GM12878 (cell line): ENCODE results near the gene PALD1. TPM values are rescaled to one million over a fixed set of nuclear protein-coding genes. Genes with fewer than 3 reads are reported as not detected.

Experiments
- ATAC-seq: fragments of 200-7000 bp; cut with Tn5 transposase; 3 replicates; pipeline ENCODE4 v1.9.1; 2020; ENCODE audit warnings: mild to moderate bottlenecking, moderate library complexity
- BruUV-seq: library from RNA; stranded (reverse); fragments of 400-500 nt; replicated peaks from 2 replicates; lab custom pipeline; 2021; lab: Mats Ljungman, UMichigan
- CTCF ChIA-PET: fragments of 300-600 bp; sonication (Branson Sonifier 250); formaldehyde crosslinking; extraction: SDS; loops from one replicate; lab custom pipeline; 2021; ENCODE audit warnings: inconsistent platforms; lab: Yijun Ruan, JAX
- POLR2A ChIA-PET: fragments of 350-600 bp; formaldehyde crosslinking; extraction: SDS; loops from one replicate; lab custom pipeline; 2021; ENCODE audit warnings: inconsistent platforms; lab: Charles Lee
- RAD21 ChIA-PET: fragments of 300-600 bp; sonication (Branson Sonifier 250); formaldehyde crosslinking; loops from one replicate; lab custom pipeline; 2023; ENCODE audit warnings: antibody characterized with exemption; ENCODE audit not compliant: unreplicated experiment; lab: Charles Lee
- SMC1A ChIA-PET: fragments of 300-600 bp; sonication (Branson Sonifier 250); formaldehyde crosslinking; loops from one replicate; lab custom pipeline; 2023; ENCODE audit not compliant: unreplicated experiment, uncharacterized antibody; lab: Charles Lee
- DNase-seq: peaks from one replicate; pipeline ENCODE4 v3.0.0-alpha.2; 2011; ENCODE audit warnings: low read depth, low spot score
- FAIRE-seq: peaks from 3 replicates; lab custom pipeline; 2011; peaks lifted over from hg19 to GRCh38; lab: Jason Lieb, UNC
- H2AFZ ChIP-seq: 2 replicates; pipeline ENCODE4 v1.6.0; 2011; ENCODE audit warnings: low read depth, low read length, control low read depth; ENCODE audit not compliant: control insufficient read depth
- H3K27ac ChIP-seq: 2 replicates; pipeline ENCODE4 v1.5.1; 2011; ENCODE audit warnings: control low read depth; ENCODE audit not compliant: control insufficient read depth, insufficient read depth
- H3K27me3 ChIP-seq, 2 experiments: replicated peaks in 1 of 2; 2 replicates each; pipeline versions ENCODE4 v1.6.0 to v1.6.1; 2011; ENCODE audit warnings: low read length in 1 of 2; ENCODE audit not compliant: control insufficient read depth in 2 of 2, insufficient read depth in 2 of 2
- H3K36me3 ChIP-seq, 2 experiments: 2 replicates each; pipeline ENCODE4 v1.5.1; 2011; ENCODE audit warnings: low read length in 1 of 2; ENCODE audit not compliant: control insufficient read depth in 2 of 2, insufficient read depth in 2 of 2
- H3K4me1 ChIP-seq: 2 replicates; pipeline ENCODE4 v1.6.1; 2011; ENCODE audit warnings: mild to moderate bottlenecking, low read length, moderate library complexity, mixed read lengths; ENCODE audit not compliant: control insufficient read depth, insufficient read depth
- H3K4me2 ChIP-seq: 2 replicates; pipeline ENCODE4 v1.6.0; 2011; ENCODE audit warnings: control low read depth; ENCODE audit not compliant: control insufficient read depth, insufficient read depth
- H3K4me3 ChIP-seq: fragments of 200-600 bp; sonication (generic); 2 replicates; pipeline ENCODE4 v1.5.1; 2016
- H3K79me2 ChIP-seq: 2 replicates; pipeline ENCODE4 v1.6.0; 2011; ENCODE audit warnings: low read length; ENCODE audit not compliant: control insufficient read depth, insufficient read depth
- H3K9ac ChIP-seq: 2 replicates; pipeline ENCODE4 v1.8.0; 2011; ENCODE audit warnings: low read length, control low read depth, mixed read lengths; ENCODE audit not compliant: control insufficient read depth, insufficient read depth
- H3K9me3 ChIP-seq: replicated peaks from 3 replicates; pipeline ENCODE4 v1.5.1; 2011; ENCODE audit warnings: mild to moderate bottlenecking, low read length; ENCODE audit not compliant: control insufficient read depth, insufficient read depth
- H4K20me1 ChIP-seq: 2 replicates; pipeline ENCODE4 v1.6.0; 2011; ENCODE audit not compliant: control insufficient read depth, insufficient read depth
- BCL11A ChIP-seq: IDR thresholded peaks from 2 replicates; pipeline ENCODE4 v1.6.1; 2011; ENCODE audit warnings: low read depth, low read length
- BCL3 ChIP-seq: IDR thresholded peaks from 2 replicates; pipeline ENCODE4 v1.6.1; 2011; ENCODE audit warnings: borderline replicate concordance, low read depth, mild to moderate bottlenecking, moderate library complexity, low read length; ENCODE audit not compliant: insufficient read depth, poor library complexity, severe bottlenecking
- BRCA1 ChIP-seq: IDR thresholded peaks from 2 replicates; pipeline ENCODE4 v1.6.1; 2011; ENCODE audit warnings: low read depth, low read length, improper control_type of control experiment
- CUX1 ChIP-seq: IDR thresholded peaks from 2 replicates; pipeline ENCODE4 v1.6.1; 2012; ENCODE audit warnings: improper control_type of control experiment, low read depth, low read length; ENCODE audit not compliant: insufficient replicate concordance
- EZH2 ChIP-seq: IDR thresholded peaks from 2 replicates; pipeline ENCODE4 v1.6.1; 2012; ENCODE audit warnings: low read depth, mild to moderate bottlenecking, control low read depth, inconsistent platforms, low read length, borderline replicate concordance; ENCODE audit not compliant: control insufficient read depth
- HDAC2 ChIP-seq: fragments of 200-600 bp; sonication (generic); IDR thresholded peaks from 2 replicates; pipeline ENCODE4 v1.6.1; 2017
- IRF5 ChIP-seq: fragments of 450-650 bp; IDR thresholded peaks from 2 replicates; pipeline ENCODE4 v1.6.1; 2017; ENCODE audit warnings: borderline replicate concordance
- MEF2B ChIP-seq: fragments of 450-650 bp; IDR thresholded peaks from 2 replicates; pipeline ENCODE4 v1.6.1; 2018; ENCODE audit warnings: mild to moderate bottlenecking, moderate library complexity; ENCODE audit not compliant: partially characterized antibody, poor library complexity, severe bottlenecking
- PKNOX1 ChIP-seq: fragments of 450-650 bp; IDR thresholded peaks from 2 replicates; pipeline ENCODE4 v1.6.1; 2016; ENCODE audit warnings: mild to moderate bottlenecking
- RUNX3 ChIP-seq: IDR thresholded peaks from 2 replicates; pipeline ENCODE4 v1.6.1; 2012; ENCODE audit warnings: low read length, inconsistent platforms
- ZNF207 ChIP-seq: fragments of 450-650 bp; IDR thresholded peaks from 2 replicates; pipeline ENCODE4 v1.6.1; 2014; ENCODE audit warnings: antibody characterized with exemption, mild to moderate bottlenecking, borderline replicate concordance
- WGBS: methylation state at CpG from one replicate; pipeline ENCODE4 v1.1.6; 2016; ENCODE audit warnings: low lambda C conversion rate; ENCODE audit not compliant: insufficient replicate concordance, insufficient coverage; ENCODE audit errors: missing lambda C conversion rate; 5-methylcytosine and 5-hydroxymethylcytosine counted together
- in situ Hi-C: fragments of 300-500 bp; cut with MboI; formaldehyde crosslinking; loops from 9 replicates; pipeline ENCODE4 v1.14.3; 2018; ENCODE audit warnings: mixed read lengths
- intact Hi-C: fragments of 100-400 bp; cut with micrococcal nuclease; formaldehyde crosslinking; loops from one replicate; pipeline ENCODE4 v1.14.2; 2022; ENCODE audit not compliant: unreplicated experiment
- polyA plus RNA-seq, 11 experiments: library from polyadenylated mRNA; depleted of rRNA in 4 of 11; unstranded in 6 of 11; stranded (reverse) in 5 of 11; fragments of >200 nt; fragmentation: Nextera tagmentation in 4 of 11; fragmentation: Illumina TruSeq in 1 of 11; extraction: Ambion mirVana in 4 of 11; extraction: Trizol in 1 of 11; gene quantifications; 1 replicate in 1 of 11; 2 replicates in 10 of 11; pipeline versions ENCODE4 v1.2.1 to v1.2.3, GENCODE V29; 2011 to 2016; ENCODE audit warnings: inconsistent platforms in 2 of 11, missing spikeins in 2 of 11, low read depth in 1 of 11
- total RNA-seq, 4 experiments: library from RNA; depleted of rRNA in 3 of 4; stranded (reverse); fragments of >200 nt in 3 of 4; fragmentation: Illumina TruSeq in 1 of 4; extraction: Trizol in 1 of 4; gene quantifications; 2 replicates each; pipeline versions ENCODE4 v1.2.1 to v1.2.3, GENCODE V29; 2013 to 2021

Gene PALD1
- total and polyA plus RNA-seq, 10 of the 15 experiments (the other 5 are each of a cell fraction or from before 2014, with no cell fraction given) = 0.43 to 20.9 (median 9.0) TPM

- BruUV-seq = no TSS peak
- no peak overlapping the region for H3K4me2 ChIP-seq
- in situ Hi-C loops (no loop called here), intact Hi-C loops (no loop called here)
- H3K27me3 ChIP-seq = no peaks in the 10 kb centered on the region
- RAD21 ChIA-PET = no interaction called here
- WGBS = 56% methylated on average over 18 of the region's 18 CpGs
- H4K20me1 ChIP-seq = no peaks in the 10 kb centered on the region
- no peaks in the 10 kb centered on the region for H3K79me2 ChIP-seq
- H3K27ac ChIP-seq = no peak overlapping the region
- DNase-seq (no peak), ATAC-seq (no peak), FAIRE-seq (no peak)
- H2AFZ ChIP-seq = no peak overlapping the region
- SMC1A ChIA-PET = no interaction called here
- POLR2A ChIA-PET = no interaction called here
- H3K9ac ChIP-seq = no peak overlapping the region
- no peaks in the 10 kb centered on the region; a peak in 2 of 4 replicates for H3K36me3 ChIP-seq
- H3K4me1 ChIP-seq = no peaks in the 10 kb centered on the region
- CTCF ChIA-PET = no interaction called here
- H3K9me3 ChIP-seq = no peaks in the 10 kb centered on the region
- no peak overlapping the region for H3K4me3 ChIP-seq
- TF ChIP-seq IRF5 (no peak), CUX1 (no peak), ZNF207 (no peak), RUNX3 (no peak), BCL3 (no peak), HDAC2 (no peak), BCL11A (no peak), MEF2B (no peak), PKNOX1 (no peak), BRCA1 (no peak), EZH2 (no peak)
Observed at GRCh38 chr10:70565556-70566514, 87.3 kb downstream of the PALD1 start.
